ENCODE data around the gene TAS2R1.

Gene TAS2R1

GRCh38 chr5:9588254-9588653 lies 41.9 kb downstream of the TAS2R1 start:
- no peak for DNase-seq (ENCODE audit: low read depth)

GRCh38 chr5:9587135-9587534 lies 43.0 kb downstream of the TAS2R1 start:
- DNase-seq (ENCODE audit: low read depth) = no peak

- peak; percentile 18 for DNase-seq (ENCODE audit: low read depth)
Measured at GRCh38 chr5:9582406-9582805, 47.7 kb downstream of the TAS2R1 start.
